ENCODE data around the gene STRA6.

STRA6 gene

DNA sequence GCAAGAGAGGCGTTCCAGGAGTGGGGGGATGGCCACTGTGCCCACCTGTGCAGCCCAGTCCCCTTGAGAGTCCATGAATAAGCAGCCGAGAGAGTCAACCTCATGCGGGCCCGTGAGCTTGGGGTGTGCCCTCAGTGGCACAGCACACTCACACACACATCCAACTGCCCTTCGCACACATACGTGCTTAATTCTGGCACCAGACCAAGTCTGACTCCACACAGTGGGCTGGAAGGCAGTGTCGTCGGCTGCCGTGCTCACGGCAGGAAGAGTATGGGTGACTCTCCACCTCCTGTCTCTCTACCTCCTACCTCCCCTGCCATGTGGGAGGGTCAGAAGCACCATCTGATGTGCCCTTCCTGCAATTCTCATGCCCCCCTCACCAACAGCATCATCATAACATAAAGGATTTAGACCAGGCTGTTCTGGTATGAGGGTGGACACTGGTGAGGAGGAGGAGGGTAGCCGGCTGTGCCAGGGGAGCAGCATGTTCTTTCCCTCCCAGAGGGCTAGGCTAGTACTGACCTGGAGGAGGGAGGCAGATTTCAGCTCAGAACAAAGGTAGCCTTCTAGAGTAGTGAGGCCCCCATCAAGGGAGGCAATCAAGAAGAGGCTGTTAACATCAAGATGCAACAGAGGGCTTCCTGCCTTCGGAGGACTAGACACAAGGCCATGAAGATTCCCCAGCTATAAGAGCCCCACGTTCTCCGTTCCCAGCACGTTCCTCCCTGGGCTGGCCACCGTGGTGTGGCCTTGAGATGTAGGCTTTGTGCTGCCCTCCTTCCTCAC, 5.3 kb upstream of the STRA6 start:
- DNase-seq (ENCODE audit: low spot score) = no peak

DNA sequence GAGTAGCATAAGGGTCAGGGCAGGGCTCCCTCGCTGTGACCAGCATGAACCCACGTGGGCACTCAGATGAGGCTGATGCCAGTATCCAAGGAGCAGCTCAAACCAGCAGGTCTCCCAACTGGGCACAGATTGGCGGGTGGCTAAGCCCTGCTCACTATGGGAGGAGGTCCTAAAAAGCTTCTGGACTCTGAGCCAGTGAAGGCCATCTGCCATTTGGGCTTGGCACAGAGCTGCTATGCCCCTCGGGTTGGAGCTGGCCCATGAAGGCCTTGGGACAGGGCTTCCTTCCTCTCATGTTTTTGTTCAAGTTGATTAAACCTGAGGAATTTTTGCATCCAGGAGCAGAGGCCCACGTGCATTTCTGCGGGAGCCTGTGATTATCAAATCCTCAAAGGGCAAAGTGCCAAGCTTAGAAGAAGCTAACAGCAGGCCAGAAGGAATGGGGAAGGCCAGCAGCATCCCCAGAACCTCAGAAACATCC, 4.3 kb upstream of the STRA6 start:
- no peak for DNase-seq (ENCODE audit: low spot score)

DNA sequence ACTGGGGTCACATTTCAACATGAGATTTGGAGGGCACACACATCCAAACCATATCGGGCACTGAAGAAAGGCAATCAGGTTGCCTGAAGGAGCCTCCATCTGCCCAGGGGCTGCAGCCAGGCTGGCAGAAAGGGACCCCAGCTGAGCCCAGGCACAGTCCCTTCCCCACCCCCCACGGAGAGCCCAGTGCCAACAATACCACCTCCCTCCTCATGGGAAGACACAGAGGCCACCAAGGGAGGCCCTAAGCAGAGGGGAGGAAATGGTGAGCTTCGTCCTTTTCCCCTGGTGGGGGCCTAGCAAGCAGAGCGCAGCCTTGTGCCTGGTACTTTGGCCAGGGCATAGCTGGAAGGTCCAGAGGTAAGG, 3.0 kb upstream of the STRA6 start:
- no peak for DNase-seq (ENCODE audit: low spot score)

- DNase-seq (ENCODE audit: low spot score) = no peak
Observed at GRCh38 chr15:74203914-74204431, 1.4 kb upstream of the STRA6 start.

GRCh38 chr15:74201710-74202420, 722 bp downstream of the STRA6 start:
- DNase-seq (ENCODE audit: low spot score) = no peak

- no peak for DNase-seq (ENCODE audit: low spot score)
Observed at GRCh38 chr15:74200871-74201419, 1.6 kb downstream of the STRA6 start.

GRCh38 chr15:74200412-74200815, 2.2 kb downstream of the STRA6 start:
- no peak for DNase-seq (ENCODE audit: low spot score)

GRCh38 chr15:74199297-74199652, 3.3 kb downstream of the STRA6 start:
- no peak for DNase-seq (ENCODE audit: low spot score)

DNA sequence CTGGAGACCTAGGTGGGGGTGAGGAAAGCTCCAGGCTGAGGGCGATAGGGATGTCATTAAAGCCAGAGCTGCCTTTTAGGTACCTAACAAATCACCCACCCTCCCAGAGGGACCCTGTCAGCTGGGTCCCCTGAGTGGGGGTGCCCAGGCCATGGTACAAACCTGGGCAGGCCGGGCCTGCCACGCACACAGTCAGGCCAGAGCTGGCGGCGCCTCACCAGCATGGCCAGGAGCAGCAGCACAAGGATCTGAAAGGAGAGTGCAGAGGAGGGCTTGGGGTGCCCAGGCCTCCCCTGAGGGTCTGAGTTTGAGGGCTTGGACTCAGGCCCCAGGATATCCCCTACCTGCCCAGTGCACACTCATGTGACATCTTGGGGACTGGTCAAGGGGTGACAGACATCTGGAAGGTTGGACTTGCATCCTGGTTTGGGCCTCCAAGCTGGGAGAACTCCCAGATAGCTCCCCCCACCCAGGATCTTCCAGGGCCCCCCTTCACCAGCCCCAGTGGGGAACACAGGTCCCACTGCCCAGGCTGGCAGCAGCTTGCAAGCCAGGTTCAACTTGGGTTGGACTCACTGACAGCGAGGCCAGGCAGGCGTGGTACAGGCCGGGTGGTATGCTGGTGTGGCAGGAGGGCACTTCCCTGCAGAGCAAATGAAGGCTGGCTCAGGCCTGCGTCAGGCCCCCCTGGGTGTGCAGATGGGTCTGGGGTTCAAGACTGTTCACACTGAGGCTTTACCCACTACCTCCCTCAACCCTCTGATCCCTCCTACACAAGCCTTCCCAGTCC, 5.2 kb downstream of the STRA6 start:
- no peak for DNase-seq (ENCODE audit: low spot score)

GRCh38 chr15:74196175-74196574, 6.4 kb downstream of the STRA6 start:
- DNase-seq (ENCODE audit: low spot score) = no peak

DNA sequence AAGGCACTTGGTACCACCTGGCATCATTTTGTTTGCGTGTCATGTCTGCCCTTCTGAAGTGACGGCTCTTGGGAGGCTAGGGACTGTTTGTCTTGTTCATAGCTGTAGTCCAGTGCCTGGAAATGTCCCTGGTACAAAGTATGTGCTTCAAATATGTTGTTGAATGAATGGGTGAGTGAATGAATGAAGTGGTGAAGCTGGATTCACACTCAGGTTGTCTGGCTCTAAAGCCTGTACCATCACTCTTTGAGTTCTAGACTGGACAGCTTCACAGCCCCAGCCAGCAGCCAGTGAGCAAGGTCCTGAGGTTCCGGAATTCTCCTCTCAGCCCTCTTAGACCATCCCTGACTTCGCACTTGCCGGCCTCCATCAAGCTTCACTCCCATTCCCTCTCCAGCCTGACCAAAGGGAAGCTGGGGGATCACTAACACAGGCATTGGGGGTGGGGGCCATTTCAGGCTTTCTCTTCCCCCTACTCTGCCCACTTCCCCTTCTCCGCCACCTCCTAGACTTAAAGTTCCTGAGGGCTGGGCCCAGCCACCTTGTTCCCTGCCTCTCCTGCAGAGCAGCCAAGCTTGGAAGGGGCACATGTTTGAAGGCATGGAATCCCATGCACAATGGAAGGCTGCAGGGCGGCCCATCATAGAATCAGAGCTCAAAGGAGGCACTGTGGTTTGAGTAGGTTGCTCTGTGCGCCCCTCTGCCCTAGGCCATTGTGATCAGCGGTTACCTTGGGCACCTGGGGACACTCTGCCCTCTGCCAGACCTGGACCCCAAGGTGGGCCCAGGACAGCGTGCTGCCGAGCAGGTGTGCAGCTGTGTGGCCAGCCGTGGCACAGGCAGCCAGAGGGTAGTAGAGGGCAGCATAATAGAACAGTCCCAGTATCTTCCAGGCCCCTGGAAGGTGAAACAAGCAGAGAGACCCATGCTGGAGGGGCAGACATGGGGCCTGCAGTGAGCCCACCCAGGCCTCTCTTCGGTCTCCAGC, 7.7 kb downstream of the STRA6 start:
- no peak for DNase-seq (ENCODE audit: low spot score)

DNA sequence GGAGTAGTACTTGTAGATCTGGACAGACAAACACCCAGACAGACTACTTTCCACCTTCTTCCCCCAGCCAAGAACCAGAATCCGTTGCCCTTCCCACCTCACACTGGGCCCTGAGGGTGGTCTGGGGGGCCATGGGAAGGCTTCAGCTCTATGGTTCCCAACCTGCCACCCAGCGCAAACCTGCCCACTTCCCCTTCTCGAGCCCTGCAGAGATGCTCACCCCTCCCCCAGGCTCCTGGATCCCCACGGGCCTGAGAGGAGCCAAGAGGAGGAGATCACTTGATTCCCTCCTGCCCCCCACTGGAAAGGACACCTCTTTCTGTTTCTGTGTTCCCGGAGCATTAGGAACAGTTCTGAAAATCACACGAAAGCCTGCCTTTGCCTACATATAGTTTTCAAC, 8.7 kb downstream of the STRA6 start:
- DNase-seq (ENCODE audit: low spot score) = no peak

GRCh38 chr15:74193299-74193718, 9.3 kb downstream of the STRA6 start:
- DNase-seq (ENCODE audit: low spot score) = no peak

DNA sequence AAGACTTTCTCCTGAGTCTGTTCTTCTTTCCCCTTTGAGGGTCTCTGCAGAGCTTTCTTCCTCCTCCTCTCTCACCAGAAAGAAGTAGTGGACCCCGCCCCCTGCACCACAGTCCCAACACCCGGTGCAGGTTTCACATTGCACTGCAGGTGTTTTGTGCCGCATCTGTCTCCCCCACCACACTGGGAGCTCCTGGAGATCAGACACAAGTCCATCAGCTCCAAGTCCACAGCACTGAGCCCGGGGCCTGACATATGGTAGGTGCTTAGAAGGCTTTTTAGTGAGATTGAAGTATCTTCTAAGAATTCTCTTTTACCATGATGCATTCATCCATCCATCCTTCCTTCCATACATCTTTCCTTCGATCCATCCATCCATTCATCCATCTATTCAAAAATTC, 9.8 kb downstream of the STRA6 start:
- DNase-seq (ENCODE audit: low spot score) = no peak

DNA sequence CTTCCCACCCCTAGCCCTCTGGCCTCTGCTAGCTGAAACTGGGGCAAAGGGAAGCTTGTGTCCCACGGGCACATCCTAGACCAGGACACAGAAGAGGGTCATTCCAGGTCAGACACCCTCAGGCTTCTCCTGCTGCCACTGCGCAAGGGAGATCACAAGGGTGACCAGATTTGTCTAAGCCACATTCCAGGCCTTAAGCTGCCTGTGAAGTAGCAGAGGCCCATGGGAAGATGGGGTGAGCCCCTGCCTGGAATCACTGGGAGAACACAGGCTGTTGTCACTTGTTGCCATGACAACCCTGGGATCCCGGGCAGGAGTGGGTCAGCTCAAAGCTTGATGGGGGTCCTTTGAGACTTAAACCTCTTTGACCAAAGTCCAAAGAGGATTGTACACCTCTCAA, 10.8 kb downstream of the STRA6 start:
- DNase-seq (ENCODE audit: low spot score) = no peak

- no peak for DNase-seq (ENCODE audit: low spot score)
Observed at GRCh38 chr15:74188216-74188615, 14.4 kb downstream of the STRA6 start.

- no peak for DNase-seq (ENCODE audit: low spot score)
Observed at GRCh38 chr15:74185710-74186348, 16.8 kb downstream of the STRA6 start.

- no peak for DNase-seq (ENCODE audit: low spot score)
Observed at GRCh38 chr15:74184582-74185091, 17.9 kb downstream of the STRA6 start.

DNA sequence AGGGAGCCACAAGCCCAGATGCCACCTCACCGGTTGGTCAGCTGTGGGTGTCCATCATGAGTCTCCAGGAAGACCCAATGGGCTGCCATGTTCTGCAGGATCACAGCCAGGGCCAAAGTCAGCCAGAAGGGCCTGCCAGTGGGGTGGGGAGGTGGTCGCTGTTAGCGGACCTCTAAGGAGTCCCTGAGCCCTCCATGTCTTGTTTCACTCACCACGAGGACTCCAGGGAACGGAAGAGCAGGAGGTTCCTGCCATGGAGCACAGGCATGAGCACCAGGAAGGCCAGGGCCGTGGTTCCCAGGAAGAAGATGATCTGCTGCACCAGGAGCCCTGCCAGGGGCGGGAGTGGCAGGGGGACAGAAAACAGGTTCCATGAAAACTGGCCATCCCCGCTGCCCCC, 20.5 kb downstream of the STRA6 start:
- DNase-seq (ENCODE audit: low spot score) = no peak

- DNase-seq (ENCODE audit: low spot score) = no peak
Observed at GRCh38 chr15:74180881-74181602, 21.5 kb downstream of the STRA6 start.
